SW480 (cell line): ENCODE measurements around the gene PPM1H.

ENCODE experiments used
- DNase-seq: peaks from one replicate; pipeline ENCODE4 v3.0.0-alpha.2; 2016; ENCODE audit warnings: low spot score

Gene PPM1H

DNA sequence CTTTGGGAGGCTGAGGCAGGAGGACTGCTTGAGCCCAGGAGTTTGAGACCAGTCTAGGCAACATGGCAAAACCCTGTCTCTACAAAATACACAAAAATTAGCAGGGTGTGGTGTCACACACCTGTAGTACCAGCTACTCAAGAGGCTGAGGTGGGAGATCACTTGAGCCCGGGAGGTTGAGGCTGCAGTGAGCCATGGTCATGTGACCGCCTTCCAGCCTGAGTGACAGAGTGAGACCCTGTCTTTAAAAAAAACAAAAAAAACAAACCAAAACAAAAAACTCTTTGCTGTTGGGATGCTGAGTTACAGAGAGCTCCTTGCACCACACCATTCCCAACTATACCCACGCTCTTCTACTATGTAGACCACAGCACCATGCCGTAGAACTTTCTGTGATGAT lies 221.2 kb downstream of the PPM1H start:
- DNase-seq, result no peak

DNA sequence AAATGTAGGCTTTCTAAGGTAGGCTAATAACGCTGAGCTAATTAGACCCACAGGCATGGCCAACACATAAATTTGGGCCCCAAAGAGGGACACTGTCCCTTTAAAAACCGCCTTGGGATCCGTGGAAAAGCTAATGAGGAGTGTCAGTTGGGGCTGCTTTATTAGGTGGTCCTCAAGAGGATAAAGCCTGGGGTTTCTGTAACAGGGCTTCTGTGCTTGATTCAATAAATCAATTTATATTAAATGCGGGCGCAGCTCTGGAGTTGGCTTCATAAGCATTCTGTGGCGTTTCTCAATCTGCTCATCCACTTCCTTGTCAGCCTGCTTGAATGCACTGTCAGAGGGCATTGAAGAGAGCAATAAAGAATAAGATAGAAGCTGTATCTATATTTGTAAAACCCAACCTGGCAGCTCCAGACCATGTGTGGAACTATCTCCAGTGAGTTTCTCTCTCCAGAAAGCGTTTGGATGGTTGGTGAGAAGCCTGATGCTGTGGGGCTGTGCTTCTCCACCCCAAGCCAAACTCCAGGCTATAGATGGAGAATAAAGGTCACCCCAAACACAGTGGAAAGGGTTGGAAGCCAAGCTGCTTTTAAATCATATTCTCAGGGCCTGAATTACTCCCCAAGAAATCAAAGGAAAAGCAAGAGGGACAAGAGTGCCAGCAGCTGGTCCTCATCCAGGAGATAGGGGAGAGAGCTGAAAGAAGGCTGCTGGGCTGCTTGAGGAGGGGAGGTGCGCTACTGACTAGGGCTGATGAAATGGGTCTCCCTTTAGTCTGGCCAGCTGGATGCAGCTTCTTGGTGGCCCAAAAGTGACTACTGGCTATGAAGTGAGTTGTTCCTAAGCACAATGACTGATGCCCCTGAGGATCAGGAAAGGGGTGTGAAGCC lies 222.0 kb downstream of the PPM1H start:
- DNase-seq, result no peak

DNA sequence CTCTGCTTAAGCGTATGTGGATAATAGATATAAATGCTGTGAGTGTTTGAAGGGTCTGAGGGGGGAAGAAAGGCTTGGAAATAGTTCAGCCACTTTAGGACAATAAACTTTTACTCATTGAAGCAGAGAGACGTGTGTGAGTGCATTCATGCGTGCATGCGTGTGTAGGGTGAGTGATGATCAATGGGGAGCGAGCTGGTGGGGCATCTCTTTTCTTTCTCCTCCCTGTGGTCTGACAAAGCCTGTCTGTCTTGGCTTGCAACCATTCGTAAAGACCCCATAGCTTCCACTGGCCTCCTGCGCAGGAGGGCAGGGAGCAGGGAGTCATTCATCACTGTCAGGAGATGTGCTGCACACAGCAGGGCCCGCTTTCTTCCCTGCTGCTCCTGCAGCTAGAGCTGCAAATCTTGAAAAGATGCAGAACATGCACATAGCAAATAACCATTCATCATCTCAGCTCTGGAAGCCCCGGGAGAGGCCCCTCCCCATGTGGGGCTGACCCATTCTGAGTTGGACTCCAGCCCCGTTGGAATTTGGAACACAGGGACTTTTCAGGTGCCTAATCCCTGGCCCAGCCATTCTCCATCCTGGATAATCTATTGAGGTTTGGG lies 223.2 kb downstream of the PPM1H start:
- DNase-seq, result no peak

DNA sequence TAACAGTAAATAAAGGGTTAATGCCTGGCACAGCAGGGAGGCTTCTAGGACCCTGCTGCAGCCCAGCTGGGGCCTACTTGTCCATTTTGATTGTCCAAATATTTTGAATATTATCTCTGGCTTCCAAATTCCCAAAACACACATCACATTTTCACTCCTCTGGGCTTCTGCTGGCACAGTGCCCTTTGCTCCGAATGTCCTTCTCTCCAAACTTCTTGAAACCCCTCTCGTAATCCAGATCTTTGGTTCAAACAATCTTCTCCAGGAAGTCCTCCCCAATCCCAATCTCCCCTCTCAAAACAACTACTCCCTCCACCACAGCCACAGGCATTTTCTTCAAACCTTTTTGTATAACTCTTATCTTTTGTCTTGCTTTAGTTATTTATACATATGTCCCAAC lies 225.6 kb downstream of the PPM1H start:
- no peak for DNase-seq

DNA sequence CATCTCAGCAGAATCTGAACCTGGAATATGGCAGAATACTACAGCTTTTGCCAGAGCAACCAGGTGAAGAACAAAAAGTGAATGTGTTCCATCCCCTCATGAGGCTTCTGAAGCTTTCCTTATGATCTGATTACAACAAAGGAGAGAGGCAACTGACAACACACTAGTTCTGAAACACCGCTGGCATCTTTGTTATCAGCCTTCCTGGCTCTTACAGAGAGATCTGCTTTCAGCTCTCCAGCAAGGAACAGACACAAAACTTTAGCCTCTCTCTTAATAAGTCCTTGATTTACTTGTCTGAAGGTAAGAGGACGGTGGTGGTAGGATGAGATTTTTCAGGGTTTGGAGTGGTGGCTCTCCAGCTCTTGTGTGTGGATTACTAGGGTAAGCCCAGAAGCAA lies 227.0 kb downstream of the PPM1H start:
- DNase-seq, result no peak

DNA sequence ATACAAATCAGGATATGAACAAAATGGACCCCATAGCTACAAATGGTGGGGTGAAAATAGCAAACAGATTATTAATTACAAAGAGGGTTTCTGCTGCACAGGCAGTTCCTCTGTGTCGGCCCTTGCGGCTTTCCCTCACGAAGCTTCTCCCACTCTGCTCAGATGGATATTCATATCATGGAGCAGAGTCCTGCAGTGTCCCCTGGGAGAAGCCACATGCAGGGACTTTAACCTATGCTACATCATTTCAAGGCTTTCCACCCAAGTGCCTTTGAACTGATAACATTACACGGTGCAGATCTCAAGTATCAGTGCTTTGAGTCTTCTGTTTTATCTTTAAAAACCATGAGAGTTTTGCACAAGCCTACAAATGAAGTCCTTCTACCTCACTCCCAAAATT lies 229.1 kb downstream of the PPM1H start:
- no peak for DNase-seq

DNA sequence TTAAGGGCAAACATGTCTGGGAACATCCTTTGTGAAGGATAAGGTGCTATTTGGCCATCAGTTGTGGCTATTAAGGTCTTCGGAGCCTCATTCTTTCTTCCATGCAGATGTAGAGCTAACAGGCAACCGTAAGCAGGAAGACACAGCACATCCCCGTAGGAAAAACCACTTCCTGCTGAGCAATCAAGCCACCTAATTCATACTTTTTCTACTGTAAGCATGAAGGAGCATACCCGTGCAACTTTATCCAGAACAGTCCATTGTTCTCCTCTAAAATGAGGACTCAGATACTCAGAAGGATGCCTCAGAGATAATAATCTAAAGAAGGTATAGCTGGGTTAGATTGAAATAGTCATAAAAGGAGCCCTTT lies 232.0 kb downstream of the PPM1H start:
- no peak for DNase-seq

DNA sequence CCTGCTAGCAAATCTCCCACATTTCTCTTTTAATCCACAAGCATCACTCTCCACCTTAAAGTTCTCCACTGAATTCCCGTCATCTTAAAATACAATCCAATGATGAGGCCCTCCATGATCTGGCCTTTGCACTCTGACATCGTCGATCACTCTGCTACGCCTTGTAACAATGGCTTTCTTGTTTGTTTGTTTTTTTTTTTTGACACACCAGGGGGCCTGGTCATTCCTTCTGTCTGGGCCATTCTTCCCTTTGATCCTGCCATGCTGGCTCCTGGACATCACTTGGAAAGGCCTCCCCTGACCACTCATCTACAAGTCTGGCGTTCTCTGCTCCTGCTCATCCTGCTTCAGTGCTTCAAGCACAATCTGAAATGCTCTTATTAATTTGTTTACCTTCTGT lies 233.5 kb downstream of the PPM1H start:
- no peak for DNase-seq

DNA sequence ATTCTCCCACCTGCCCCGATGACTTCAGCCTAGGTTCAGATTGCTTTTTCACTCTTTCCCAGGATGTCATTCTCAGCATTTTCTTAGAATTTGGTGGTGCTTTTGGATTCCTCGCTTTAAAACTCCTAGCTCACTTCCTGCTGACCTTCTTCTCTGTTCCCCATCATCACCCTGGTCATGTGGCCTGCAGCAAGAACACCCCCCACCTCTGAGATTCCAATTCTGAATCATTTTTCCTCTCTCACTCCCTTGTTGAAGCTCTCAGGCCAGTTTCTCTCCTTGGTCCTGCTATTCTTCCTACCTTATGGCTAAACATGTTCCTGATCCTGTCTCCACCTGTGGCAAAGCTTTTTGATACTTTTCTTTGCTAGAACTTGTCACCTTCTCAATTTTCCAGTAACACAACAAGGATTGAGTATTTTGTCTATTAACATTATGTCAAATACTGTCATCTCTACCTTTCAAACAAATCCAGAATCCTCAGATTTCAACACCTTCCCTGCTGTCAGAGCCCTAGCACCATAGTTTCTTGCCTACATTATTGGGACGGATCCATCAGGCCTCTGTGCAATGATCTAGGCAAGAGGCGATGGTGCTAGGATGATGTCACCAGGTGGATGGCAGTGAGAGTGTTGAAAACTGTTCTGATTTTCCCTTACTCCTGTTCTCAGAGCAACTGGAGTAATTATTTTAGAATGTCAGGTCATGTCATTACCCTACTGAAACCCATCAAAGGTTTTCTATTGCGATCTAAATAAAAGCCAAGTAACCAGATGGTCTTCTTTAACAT lies 234.7 kb downstream of the PPM1H start:
- DNase-seq, result no peak

DNA sequence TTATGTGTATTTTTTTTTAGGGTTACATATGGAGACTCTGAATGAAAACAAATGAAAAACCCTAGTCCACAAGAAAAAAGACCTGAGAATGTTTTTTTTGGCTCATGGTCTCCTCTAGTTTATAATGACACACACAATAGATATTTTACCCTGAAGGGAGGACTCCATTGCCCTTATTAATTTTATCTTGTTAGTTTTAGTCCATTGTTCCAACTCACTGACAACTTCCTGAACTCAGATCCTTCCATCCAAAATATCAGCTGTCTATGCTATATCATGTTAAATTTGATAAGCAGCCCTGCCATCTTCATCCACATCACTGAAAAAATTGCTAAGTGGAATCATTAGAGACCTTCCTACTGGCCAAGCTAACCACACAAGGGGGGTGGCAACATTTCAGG lies 236.2 kb downstream of the PPM1H start:
- no peak for DNase-seq

DNA sequence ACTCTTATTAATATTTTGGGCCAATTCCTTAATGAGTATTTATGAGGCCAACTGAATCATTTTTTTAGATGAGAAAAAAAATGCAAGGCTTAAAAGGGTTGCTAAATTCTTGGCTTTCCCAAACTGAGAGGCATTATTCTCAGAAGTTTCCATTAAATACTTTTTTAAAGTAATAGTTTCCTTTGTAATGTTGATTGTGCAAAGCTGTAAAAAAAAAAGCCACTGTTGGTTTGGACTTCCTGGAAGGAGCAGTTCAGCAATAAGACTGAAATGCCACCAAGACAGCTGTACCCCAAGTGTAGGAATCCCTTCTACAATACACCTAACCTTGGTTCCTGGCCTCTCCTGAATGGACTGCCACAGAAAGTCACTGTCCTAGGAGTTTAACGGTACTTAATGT lies 237.1 kb downstream of the PPM1H start:
- no peak for DNase-seq

DNA sequence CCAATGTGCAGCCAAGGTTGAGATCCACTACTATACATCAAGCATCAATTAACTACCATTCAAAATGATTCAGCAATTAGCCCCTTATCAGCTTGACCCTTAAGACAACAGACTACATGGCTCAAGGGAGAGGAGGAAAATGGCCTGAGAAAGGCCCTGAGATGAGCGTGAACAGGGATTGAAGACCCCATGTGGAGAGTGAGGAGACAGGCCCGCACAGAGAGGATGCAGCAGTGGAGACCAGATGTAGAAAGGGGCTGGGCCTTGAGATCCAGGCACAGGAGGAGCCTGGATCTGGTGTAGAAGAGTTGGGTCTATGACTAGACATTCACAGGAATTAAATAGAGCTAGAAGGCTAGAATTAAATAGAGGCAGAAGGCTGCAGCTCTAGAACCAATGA lies 239.3 kb downstream of the PPM1H start:
- no peak for DNase-seq

DNA sequence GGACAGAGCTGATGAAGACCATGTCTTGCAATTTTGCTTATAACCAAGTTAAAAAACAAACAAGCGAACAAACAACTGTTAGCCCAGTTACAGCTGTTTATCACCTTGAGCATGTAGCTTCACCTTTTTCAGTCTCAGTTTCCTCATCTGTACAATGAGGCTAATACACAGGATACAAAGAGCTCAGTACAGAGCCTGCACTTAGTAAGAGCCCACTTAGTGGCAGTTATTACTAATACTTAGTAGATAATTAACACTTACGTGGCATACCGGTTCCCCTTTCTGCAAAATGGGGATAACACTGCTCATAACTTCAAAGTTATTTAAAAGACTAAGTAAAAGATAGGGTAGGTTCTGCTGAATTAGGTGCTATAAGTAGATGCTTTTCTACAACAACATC lies 240.3 kb downstream of the PPM1H start:
- no peak for DNase-seq

DNA sequence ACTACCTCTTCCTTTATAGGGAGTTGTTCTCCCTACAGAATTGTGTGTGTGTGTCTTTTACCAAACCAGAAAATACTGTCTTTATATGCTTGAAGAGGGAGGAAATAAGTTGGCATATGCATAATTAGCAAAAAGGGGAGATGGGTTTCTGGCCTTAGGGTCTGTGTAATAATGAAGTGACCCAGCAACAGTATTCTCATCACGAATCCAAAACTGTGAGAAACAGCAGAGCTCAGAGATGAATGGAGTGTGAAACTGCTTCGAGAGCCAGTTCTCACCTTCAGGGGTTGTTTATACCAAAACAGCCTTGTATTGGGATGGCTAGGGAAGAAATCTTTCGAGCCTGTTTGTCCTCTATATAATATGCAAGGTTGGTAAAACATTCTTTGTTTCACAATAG lies 240.8 kb downstream of the PPM1H start:
- no peak for DNase-seq

DNA sequence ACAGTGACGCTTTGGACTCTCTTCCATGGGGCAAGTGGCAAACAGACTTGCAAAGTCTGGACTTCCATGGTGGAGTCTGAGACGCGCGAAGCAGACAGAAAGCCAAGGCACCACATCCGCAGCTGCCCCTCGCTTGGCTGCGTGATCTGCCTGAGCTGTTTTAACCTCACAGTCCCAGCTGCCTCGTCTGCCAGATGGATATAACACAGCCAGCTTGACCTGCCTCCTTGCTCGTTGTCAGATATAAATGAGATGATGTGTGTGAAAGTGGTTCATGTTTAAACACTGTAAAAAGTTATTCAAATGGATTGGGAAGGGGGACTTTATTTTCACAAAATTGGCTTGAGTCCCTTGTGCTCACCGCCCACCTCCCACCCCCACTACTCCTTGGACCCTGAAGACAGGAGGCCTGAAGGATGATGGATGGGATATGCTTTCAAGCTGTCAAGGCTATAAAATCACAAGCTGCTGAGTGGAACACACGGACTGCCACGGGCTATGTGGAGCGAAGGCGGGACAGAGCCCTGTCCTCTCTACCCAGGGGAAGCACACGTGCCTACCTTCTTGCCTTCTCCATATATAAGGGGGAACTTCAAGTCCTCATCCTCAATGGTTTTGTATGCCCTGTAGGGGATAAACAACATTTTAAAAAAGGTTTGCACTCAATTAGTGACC lies 241.4 kb downstream of the PPM1H start:
- DNase-seq, result no peak

DNA sequence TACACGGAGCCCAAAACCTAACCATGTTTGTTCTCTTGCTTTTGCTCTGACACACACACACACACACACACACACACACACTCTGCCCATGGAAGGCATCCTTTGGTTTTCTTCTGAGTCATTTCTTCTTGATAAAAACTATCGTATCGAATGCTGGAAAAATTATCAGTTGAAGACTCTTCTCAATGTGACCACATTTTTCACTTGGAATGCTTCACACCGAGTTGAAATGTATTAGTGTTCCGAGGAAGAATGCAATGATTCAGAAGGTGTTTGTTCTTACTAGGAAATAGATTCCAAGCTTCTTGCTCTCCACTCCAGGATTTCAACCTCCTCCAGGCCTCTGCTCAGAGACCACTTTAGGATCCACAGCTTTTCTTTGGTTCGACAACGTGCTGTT lies 242.1 kb downstream of the PPM1H start:
- no peak for DNase-seq

DNA sequence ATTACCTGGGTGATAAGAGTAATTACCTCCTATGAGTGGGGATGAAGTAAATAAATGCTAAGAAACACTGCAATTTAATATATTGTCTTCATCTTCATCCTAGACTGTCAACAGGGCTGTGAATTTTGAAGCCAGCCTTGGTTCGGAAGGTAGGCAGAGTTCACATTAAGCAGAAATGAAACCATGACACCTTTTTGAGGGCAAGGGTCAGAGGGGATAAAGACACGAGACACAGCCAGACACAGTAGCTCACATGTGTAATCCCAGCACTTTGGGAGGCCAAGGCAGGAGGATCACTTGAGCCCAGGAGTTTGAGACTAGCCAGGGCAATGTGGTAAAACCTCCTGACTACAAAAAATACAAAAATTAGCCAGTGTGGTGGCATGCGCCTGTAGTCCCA lies 243.6 kb downstream of the PPM1H start:
- DNase-seq, result no peak

DNA sequence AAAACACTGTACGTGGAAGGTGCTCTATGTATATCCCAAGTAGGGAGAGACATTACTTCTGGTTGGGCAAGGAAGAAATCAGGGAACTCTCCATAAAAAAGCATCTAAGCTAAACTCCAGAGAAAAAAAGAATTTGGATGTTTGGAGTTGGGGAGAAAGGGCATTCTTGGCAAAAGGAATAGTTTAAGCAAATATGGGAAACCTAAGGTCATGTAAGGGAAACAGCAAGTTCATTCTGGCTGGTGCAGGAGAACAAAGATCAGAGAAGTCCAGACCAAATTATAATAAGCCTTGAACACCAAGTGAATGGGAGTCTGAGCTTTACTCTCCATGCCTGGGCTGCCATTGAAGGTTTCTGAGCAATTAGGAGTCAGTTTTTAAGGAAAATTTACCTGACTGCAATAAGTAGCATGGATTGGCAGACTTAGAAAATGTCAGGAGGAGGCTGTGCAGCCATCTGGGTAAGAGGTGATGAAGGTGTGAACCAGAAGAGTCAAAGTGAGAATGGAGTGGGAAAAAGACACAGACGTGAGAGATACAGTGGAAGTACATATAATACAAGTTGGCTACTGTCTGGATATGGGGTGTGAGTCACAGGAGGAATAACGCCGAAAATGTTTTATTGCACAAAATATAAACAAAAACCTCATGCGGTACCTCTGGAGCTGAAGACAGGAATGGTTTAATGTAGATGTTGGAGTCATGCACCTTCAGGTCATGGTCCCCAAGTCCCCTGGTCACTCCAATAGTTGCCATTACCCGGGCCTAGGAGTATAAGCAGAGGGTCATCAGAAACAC lies 245.7 kb downstream of the PPM1H start:
- no peak for DNase-seq

DNA sequence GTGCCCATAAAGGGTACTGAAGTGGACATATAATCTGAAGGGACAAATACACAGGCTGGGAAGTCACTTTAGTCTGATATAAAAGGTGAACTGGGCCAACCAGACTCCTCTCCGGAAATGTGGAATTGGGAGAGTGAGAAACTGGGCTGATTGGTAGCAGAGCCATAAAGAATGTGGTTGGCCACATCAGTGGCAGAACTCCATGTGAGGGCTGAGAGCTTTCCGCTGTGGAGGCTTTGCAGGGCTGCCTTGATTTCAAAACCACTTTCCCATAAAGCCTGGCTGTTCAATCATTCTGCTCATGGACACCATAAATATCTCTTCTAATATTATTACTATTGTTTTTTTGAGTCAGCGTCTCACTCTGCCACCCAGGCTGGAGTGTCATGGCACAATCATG lies 248.0 kb downstream of the PPM1H start:
- peak; percentile 28 for DNase-seq

DNA sequence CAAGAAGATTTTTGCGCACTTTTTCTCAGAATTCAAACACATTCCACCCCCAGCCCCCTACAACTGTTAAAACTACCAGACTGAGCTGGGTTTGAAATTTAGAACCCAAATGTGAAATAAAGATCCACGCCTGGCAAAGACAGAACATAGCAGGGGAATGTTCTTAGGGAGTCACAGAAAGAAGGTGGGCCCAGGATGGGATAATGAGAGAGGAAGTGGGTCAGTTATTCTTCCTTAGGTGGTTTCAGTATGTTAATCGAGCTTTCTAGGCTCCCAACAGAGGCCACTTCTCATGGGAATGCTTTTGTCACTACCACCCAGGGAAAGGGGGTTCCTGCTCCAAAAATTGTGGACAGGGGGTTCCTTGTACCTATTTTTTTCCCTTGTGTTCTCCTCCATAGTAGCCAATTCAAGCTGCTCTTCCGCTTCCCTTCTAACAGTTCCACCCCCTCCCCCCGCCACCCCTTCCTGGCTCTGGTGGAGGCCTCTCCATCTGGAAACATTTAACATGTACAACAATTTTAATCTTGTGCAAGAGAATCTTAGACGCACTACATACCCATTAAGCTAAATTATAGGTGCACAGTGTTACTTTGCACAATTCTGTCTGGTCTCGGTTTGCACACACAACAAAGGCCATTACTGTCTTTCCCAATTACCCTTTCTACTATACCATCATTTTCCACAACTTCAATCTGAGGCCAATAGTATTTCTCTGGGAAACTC lies 250.2 kb downstream of the PPM1H start:
- DNase-seq, result no peak
